ENCODE results near the gene LDB2. TPM values are rescaled to one million over a fixed set of nuclear protein-coding genes. Genes with fewer than 3 reads are reported as not detected.
"Not testable (repeated sequence)": the region's sequence is repeated elsewhere in the genome, so short reads cannot be mapped to it uniquely, and the experiment has no call there.

LDB2 gene
- total RNA-seq, 1 donor from 2014 or later: 137 TPM

DNA sequence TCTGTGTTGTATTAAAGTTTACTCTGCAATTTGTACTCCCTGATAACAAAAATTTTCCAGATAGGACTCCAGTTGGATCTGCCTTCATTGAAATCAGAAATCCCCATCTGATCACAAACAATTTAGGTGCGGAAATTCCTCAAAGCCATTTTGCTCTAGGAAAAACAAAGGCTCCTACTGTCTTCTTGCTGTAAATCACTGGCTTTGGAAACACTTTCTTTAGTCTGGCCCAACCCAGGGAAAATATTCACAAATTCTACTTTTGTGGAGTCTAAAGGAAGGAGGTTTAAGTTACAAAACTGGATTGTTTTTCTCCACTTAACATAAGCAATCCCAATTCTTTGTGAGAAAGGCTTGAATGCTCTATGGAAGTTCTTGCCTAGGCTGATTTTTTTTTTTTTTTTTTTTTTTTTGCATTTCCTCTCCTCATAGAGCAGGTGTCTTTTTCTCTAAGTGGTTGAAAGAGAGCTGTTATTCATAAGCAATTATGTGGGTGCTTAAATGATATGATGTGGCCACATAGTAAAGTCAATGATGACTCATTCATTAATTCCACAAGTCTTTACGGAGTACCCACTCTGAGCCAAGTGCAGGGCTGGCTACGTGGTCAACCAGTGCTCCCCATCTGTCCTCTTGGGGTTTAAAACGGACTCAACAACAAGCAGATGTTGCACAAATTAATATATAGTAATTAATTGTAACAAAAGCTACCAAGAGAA is 261.4 kb downstream of the LDB2 start:
- TF ChIP-seq, protein P1, sequence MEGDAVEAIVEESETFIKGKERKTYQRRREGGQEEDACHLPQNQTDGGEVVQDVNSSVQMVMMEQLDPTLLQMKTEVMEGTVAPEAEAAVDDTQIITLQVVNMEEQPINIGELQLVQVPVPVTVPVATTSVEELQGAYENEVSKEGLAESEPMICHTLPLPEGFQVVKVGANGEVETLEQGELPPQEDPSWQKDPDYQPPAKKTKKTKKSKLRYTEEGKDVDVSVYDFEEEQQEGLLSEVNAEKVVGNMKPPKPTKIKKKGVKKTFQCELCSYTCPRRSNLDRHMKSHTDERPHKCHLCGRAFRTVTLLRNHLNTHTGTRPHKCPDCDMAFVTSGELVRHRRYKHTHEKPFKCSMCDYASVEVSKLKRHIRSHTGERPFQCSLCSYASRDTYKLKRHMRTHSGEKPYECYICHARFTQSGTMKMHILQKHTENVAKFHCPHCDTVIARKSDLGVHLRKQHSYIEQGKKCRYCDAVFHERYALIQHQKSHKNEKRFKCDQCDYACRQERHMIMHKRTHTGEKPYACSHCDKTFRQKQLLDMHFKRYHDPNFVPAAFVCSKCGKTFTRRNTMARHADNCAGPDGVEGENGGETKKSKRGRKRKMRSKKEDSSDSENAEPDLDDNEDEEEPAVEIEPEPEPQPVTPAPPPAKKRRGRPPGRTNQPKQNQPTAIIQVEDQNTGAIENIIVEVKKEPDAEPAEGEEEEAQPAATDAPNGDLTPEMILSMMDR (IDR thresholded peaks at IDR 0.05): no peak
- intact Hi-C loops (cut with DNase I): no loop called here
- DNase-seq (ENCODE audit: low spot score in 2 of 2): no peak
- H3K4me3 ChIP-seq: no peak overlapping the region
- H3K27me3 ChIP-seq: no peaks in the 10 kb centered on the region
- no peaks in the 10 kb centered on the region for H3K4me1 ChIP-seq
- H3K9me3 ChIP-seq: no peaks in the 10 kb centered on the region
- H3K27ac ChIP-seq: no peak overlapping the region
- H3K36me3 ChIP-seq: no peaks in the 10 kb centered on the region

DNA sequence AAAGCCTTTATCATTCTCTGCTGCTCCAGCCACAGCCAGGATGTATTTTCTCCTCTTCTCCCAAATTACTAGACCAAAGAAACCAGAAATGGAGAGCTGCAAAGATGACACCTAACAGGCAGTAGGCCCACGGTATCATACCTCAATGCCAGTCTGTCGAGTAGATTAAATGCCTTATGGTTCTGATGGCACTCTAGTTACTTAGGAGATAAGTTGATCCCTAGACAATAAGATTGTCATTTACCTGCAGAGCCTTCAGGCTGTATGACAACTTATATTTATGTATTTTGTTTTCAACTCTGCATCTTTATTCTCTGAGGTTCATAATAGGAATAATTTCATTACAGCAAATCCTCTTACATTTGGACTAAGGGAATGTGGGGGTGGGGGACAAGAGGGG is 262.1 kb downstream of the LDB2 start:
- no peaks in the 10 kb centered on the region for H3K4me1 ChIP-seq
- H3K27ac ChIP-seq: no peak overlapping the region
- H3K27me3 ChIP-seq: no peaks in the 10 kb centered on the region
- TF ChIP-seq, protein P1 (IDR thresholded peaks at IDR 0.05): no peak
- DNase-seq (ENCODE audit: low spot score in 2 of 2): no peak
- no peaks in the 10 kb centered on the region for H3K9me3 ChIP-seq
- intact Hi-C loops (cut with DNase I): no loop called here
- no peak overlapping the region for H3K4me3 ChIP-seq
- no peaks in the 10 kb centered on the region for H3K36me3 ChIP-seq

DNA sequence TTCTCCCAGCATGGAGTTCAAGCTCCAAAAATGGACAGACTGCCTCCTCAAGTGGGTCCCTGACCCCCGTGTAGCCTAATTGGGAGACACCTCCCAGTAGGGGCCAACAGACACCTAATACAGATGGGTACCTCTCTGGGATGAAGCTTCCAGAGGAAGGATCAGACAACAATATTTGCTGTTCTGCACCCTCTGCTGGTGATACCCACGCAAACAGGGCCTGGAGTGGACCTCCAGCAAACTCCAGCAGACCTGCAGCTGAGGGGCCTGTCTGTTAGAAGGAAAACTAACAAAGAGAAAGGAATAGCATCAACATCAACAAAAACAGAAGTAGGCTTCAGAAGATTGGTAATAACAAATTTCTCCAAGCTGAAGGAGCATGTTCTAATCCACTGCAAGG is 269.2 kb downstream of the LDB2 start:
- intact Hi-C loops (cut with DNase I); DNase-seq (ENCODE audit: low spot score in 2 of 2); H3K36me3 ChIP-seq; H3K27ac ChIP-seq; H3K27me3 ChIP-seq; H3K4me1 ChIP-seq; H3K4me3 ChIP-seq; H3K9me3 ChIP-seq: not testable (repeated sequence)

DNA sequence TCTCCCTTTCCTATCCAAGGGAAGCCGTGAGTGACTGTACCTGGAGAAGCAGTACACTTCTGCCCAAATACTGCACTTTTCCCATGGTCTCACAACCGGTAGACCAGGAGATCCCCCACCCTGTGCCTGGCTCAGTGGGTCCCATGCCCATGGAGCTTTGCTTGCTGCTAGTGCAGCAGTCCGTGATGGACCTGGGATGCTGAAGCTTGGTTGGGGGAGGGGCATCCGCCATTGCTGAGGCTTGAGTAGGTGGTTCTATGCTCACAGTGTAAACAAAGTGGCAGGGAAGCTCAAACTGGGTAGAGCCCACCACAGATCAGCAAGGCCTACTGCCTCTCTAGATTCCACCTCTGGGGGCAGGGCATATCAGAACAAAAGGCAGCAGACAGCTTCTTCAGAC is 269.6 kb downstream of the LDB2 start:
- H3K36me3 ChIP-seq; H3K27me3 ChIP-seq; H3K4me3 ChIP-seq; H3K27ac ChIP-seq; H3K9me3 ChIP-seq; H3K4me1 ChIP-seq; DNase-seq (ENCODE audit: low spot score in 2 of 2); intact Hi-C loops (cut with DNase I): not testable (repeated sequence)

DNA sequence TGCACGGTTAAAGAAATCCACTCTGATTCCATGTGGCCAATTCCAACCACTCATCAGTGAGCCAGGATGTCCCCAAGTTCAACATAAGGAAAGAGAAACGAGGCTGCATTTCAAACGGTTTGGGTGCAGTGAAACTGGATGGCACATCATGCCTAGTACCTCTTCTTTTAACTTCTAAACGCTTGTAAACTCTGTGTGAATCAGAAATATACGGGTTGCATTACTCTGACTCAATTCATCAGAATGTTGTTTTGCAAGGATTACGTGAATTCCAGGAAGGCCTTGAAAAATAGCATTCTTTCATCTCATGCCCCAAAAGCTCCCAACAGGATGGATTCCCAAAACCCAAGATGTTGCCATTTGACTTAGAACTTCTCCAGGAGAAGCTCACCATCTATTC is 270.4 kb downstream of the LDB2 start:
- no peaks in the 10 kb centered on the region for H3K9me3 ChIP-seq
- intact Hi-C loops (cut with DNase I): no loop called here
- no peaks in the 10 kb centered on the region for H3K36me3 ChIP-seq
- no peak overlapping the region for H3K27ac ChIP-seq
- no peaks in the 10 kb centered on the region for H3K27me3 ChIP-seq
- H3K4me3 ChIP-seq: no peak overlapping the region
- no peaks in the 10 kb centered on the region for H3K4me1 ChIP-seq
- TF ChIP-seq, protein P1 (IDR thresholded peaks at IDR 0.05): no peak
- DNase-seq (ENCODE audit: low spot score in 2 of 2): no peak

DNA sequence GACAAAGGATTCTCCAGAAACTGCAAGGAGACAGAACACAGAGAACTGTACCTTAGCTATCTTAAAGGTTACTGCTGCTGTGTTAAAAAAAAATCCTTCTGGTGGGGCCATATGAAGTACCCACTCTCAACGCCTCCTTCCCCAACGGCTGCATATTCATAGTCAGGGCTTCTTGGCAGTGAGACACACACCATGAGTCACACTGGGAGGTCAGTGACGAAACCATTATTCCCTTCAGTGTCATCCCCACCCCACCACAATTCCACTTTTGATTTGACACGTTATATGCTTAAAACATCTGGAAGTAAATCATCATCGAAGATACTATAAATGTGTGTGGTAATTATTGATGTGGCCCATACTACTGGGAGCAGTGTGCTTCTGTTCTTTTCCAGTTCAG is 271.5 kb downstream of the LDB2 start:
- no peaks in the 10 kb centered on the region for H3K27me3 ChIP-seq
- TF ChIP-seq, protein P1 (IDR thresholded peaks at IDR 0.05): no peak
- H3K9me3 ChIP-seq: no peaks in the 10 kb centered on the region
- H3K4me1 ChIP-seq: no peaks in the 10 kb centered on the region
- H3K27ac ChIP-seq: no peak overlapping the region
- no peak for DNase-seq (ENCODE audit: low spot score in 2 of 2)
- intact Hi-C loops (cut with DNase I): no loop called here
- H3K4me3 ChIP-seq: no peak overlapping the region
- H3K36me3 ChIP-seq: no peaks in the 10 kb centered on the region

DNA sequence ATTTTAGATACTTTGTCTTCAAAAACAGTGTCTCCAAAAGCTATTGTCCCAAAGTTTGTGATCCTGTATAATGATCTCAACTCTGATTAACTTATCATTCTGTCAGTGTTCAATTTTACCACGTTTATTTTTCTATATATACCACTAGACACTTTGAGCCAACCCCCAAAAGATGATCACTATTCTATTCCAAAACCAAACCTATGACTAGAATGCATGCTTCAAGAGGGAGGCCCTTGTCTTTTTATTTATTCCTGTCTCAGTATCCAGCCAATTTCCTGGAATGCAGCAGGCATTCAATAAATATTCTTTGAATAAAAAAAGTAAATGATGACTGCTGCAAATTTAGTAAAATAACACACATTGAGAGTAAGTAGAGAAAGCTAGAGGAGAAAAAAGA is 275.6 kb downstream of the LDB2 start:
- intact Hi-C loops (cut with DNase I): no loop called here
- no peak for DNase-seq (ENCODE audit: low spot score in 2 of 2)

More for the DNA sequence above, 275.6 kb downstream of the LDB2 start:
- no peaks in the 10 kb centered on the region for H3K27me3 ChIP-seq
- TF ChIP-seq, protein P1 (IDR thresholded peaks at IDR 0.05): no peak
- H3K4me3 ChIP-seq: no peak overlapping the region
- no peak overlapping the region for H3K27ac ChIP-seq
- no peaks in the 10 kb centered on the region for H3K4me1 ChIP-seq
- H3K36me3 ChIP-seq: no peaks in the 10 kb centered on the region
- H3K9me3 ChIP-seq: no peaks in the 10 kb centered on the region
